Measurements from ENCODE around the gene UBAC2.

DNA sequence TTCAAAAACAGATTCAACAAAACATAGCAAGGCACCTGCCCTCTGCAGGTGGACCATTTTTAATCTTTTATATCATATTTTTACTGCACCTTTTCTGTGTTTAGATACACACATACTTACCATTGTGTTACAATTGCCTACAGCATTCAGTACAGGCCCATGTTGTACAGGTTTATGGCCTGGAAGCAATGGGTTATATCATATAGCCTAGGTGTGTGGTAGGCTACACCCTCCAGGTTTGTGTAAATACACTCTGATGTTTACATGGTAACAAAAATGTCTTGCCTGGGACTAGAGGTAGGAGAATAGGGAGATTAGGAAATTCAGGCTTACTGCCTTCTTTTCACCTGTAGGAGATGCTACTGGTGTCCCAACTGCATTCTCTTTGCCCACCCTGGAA lies 8.2 kb upstream of the UBAC2 start:
- TF ChIP-seq, protein P1, sequence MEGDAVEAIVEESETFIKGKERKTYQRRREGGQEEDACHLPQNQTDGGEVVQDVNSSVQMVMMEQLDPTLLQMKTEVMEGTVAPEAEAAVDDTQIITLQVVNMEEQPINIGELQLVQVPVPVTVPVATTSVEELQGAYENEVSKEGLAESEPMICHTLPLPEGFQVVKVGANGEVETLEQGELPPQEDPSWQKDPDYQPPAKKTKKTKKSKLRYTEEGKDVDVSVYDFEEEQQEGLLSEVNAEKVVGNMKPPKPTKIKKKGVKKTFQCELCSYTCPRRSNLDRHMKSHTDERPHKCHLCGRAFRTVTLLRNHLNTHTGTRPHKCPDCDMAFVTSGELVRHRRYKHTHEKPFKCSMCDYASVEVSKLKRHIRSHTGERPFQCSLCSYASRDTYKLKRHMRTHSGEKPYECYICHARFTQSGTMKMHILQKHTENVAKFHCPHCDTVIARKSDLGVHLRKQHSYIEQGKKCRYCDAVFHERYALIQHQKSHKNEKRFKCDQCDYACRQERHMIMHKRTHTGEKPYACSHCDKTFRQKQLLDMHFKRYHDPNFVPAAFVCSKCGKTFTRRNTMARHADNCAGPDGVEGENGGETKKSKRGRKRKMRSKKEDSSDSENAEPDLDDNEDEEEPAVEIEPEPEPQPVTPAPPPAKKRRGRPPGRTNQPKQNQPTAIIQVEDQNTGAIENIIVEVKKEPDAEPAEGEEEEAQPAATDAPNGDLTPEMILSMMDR (IDR thresholded peaks at IDR 0.05): no peak
- TF ChIP-seq POLR2A (IDR thresholded peaks at IDR 0.05): no peak

Measured in uterus (tissue), 2 donors.